Eye (tissue), 1 donor: ENCODE data around the gene RINT1.
A peak's percentile ranks its signal among the peaks of the same experiment; 100 is the strongest.

Experiments
- DNase-seq: peaks from one replicate; pipeline ENCODE4 v3.0.0-alpha.2; 2015

The RINT1 gene

DNA sequence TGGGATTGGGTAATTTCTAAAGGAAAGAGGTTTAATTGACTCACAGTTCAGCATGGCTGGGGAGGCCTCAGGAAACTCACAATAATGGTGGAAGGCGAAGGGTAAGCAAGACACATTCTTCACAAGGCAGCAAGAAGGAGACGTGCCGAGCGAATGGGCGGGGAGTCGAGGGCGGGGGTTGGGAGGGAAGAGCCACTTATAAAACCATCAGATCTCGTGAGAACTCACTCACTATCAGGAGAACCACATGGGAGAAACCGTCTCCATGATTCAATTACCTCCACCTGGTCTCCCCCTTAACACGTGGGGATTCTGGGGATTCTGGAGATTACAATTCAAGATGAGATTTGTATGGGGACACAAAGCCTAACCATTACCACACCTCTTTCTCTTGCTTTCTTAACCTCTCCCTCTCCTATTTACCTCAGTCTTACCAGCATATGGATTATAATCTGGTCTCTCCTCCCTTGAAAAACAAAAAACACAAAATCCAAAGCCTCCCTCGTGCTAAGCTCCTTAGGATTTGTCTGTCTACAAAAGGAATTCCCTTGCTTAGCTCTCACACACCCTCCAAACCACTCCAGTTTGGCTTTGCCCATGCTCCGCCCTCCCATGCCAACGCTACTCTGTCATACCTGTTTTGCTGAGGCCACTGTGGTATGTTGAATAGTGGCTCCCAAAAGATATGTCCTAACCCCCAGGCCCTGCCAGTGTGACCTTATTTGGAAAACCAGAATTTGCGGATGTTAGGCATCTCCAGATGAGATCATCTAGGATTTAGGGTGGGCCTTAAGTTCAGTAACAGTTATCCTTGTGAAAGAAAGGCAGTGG, 68.9 kb downstream of the RINT1 start:
- no peak for DNase-seq

DNA sequence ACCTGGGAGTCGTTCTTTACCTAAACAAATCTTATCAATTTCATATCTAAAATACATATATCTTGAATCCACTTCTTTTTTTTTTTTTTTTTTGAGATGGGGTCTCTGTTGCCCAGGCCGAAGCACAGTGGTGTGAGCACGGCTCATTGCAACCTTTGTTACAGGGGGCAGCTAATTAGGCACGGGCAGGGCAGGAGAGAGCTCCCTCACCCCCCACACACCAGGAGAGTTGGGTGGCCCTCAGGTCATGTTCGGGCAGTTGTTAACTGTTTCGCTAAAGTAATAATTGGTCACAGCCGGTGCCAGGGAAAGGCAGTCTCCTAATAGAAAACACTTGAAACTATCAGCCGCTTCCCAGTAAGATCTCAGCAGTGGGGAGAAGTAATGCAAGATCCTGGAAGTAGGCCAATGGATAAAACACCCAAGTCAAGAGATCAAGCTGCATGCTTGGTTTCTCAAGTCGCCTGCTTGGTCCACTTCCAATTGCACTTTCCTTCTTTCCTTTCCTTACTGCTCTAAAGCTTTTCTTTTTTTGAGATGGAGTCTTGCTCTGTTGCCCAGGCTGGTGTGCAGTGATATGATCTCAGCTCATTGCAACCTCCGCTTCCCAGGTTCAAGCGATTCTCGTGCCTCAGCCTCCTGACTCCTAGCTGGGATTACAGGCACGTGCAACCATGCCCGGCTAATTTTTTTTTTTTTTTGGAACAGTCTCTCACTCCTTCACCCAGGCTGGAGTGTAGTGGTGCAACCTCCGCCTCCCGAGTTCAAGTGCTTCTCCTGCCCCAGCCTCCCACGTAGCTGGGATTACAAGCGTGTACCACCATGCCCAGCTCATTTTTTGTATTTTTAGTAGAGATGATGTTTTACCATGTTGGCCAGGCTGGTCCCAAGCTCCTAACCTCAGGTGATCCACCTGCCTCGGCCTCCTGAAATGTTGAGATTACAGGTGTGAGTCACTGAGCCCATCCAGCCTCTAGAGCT, 70.6 kb downstream of the RINT1 start:
- DNase-seq: peak; percentile 21

DNA sequence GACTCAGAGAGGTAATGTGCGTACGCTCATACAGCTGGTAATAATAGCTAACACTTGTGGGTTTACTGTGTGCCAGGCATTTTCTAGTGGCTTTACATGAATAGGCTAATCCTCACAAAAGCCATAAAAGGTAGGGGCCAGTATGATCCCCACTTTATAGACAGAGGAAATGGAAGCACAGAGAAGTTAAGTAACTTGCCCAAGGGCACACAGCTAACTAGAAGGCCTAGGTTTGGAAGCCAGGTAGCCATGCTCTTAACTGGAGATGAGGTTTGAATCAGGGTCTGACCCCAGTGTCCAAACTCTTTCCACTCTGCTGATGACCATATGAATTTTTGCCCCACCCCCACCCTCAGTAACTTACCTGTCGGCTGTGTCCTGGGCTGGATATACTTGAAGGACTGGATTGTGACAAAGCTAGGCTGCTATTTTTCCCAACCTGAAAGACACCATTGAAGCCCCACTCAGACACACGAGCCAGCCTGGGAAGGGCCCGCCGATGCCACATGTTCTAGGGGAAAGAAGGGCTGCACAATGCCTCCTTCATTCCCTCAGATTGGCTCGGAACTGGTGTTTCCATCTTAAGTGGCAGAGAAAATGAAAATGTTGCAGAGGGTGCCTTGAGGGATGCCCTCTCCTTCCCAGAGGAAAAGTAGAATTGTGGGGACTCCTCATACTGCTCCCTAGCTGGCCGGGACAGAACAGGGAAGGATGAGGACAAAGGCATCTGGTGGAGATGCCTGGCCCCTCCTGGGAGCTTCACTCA, 78.3 kb downstream of the RINT1 start:
- no peak for DNase-seq

DNA sequence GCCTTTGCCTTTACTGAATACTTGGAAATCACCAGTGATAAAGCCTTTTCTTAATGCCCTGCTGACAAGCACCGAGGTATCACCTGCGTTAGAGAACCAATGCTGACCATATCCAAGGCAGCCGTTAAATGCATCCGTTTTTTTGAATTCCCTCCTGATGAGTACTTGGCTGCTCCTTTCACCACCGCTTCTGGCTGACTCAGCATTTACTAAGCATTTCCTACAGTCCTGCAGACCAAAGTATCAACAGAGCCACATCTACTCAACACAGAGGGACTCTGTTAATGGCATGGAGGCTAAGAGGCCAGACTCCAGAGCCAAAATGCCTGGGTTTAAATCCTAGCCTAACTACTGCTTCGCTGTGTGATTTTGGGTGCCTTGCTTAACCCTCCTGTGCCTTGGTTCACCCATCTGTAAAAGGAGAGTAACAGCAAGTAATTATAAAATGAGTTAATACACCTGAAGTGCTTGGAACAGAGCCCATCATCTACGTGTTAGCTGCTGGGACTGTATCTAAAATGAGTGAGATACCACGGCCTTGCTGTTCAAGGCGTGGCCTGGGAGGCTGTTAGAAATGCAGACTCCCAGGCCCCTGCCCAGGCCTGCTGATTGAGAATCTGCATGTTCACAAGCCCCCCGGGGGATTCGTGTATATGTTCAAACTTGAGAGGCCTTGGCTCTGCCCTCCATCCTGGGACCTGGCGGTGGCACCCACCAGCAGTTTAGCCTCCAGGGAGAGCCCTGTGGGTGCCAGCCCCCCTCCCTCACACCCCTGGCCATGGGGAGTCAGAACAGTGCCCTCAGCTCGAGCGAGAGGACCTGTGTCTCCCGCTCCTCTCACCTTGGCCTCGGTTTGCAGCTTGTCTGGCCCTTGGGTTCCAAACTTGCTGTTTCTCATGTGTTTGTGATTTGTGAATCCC, 80.1 kb downstream of the RINT1 start:
- DNase-seq: no peak

DNA sequence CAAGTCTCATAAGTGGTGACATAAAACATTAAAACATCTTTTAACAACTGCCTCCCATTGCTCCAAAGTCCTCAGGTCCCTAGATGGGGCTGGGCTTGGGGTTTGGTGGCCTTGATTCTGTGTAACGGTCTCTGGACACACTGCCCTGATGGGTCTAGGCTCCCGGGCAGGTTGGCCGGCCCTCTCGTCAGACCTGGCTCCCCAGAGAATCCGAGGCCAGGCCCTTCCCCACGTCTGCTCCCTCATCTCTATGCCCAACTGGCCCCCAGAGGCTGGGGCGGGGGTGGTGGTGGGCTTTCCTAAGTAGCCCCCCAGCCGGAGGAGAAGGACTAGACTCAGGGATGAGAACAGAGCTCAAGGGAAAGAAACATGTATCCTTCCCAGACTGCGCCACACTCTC, 80.8 kb downstream of the RINT1 start:
- DNase-seq: no peak

DNA sequence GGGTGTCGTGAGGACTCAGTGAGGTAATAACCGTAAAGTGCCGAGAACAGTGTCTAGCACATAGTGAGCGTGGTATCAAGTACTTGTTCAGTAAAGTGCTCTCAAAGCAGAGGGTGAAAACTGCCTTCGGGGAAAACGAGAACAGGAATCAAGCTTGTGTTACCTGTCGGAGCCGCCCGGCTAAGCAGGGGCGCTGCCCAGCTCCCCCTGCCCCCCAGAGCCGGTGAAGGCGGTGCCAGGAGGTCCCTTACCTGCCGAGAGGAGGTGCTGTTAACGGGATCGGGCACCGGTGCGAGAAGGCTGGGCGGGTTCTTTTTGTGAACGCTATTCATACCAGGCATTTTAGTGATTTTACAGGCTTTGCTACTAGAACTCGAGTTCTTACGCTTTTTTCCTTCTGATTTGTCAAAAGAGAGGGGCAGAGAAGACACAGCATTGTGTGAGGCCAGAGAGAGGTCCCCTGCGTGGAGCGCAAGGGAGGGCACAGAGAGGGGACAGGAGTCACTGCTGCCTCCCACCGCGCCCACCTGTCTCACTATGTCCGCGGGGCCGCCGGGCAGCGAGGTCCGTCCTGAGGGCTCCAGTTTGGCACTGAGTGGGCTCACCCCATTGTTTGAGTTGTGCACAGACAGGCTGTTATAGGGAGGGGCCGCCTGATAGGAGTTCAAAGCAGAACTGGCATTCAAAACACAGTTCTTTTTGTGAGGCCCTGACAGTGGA, 81.8 kb downstream of the RINT1 start:
- DNase-seq: no peak

DNA sequence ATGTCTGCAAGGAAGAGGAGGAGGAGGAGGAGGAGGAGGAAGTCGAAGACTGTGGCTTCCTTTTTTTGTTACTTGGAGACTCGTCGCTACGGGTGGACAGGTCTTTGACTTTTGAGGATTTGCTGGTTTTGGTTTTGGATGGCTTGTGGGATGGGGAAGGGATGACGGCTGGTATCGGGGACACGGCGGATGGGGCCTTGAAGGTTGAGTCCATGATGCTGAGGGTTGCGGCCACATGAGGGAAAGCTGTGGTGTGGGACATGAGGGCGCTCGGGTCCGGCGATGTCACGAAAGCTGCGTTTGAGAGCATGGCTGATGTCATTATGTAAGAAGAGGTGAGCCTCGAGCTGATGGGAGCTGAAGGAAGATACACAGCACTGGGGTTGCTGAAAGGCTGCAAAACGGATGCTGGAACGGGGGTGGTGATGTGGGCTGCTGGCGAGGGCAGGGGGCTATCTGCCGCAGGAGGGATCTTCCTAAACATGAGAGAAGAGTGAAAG, 82.4 kb downstream of the RINT1 start:
- DNase-seq: no peak
